Prostate gland (tissue), 2 donors: Measurements from ENCODE around the gene FIBP. TPM values are rescaled to one million over a fixed set of nuclear protein-coding genes. Genes with fewer than 3 reads are reported as not detected.

Source experiments
- DNase-seq: peaks from one replicate; pipeline ENCODE4 v3.0.0-alpha.2; 2019; ENCODE audit warnings: low spot score
- H3K27ac ChIP-seq, 2 donors: fragments of 200-600 bp; sonication (generic); 2 replicates each; pipeline ENCODE4 v1.5.1; 2017 to 2019
- H3K27me3 ChIP-seq: fragments of 200-600 bp; sonication (generic); replicated peaks from 2 replicates; pipeline ENCODE4 v1.5.1; 2019; ENCODE audit not compliant: insufficient read depth
- H3K36me3 ChIP-seq, 2 donors: fragments of 200-600 bp; sonication (generic); 1 replicate in 1 of 2; 2 replicates in 1 of 2; pipeline versions ENCODE4 v1.5.1 to v1.8.1; 2017 to 2019
- H3K4me1 ChIP-seq: fragments of 200-600 bp; sonication (generic); replicated peaks from 2 replicates; pipeline ENCODE4 v1.5.1; 2019
- H3K4me3 ChIP-seq, 2 donors: fragments of 200-600 bp; sonication (generic); 2 replicates each; pipeline ENCODE4 v1.5.1; 2017 to 2019
- H3K9me3 ChIP-seq: fragments of 200-600 bp; sonication (generic); 2 replicates; pipeline ENCODE4 v1.5.1; 2017
- CTCF ChIP-seq, 4 experiments: fragments of 200-600 bp in 2 of 4; fragments of 450-650 bp in 2 of 4; sonication (generic) in 2 of 4; IDR thresholded peaks; 1 replicate in 3 of 4; 2 replicates in 1 of 4; pipeline ENCODE4 v1.5.1; 2016 to 2019; ENCODE audit warnings: antibody characterized with exemption in 4 of 4, mild to moderate bottlenecking in 2 of 4, moderate library complexity in 2 of 4
- POLR2A ChIP-seq: fragments of 450-650 bp; IDR thresholded peaks from one replicate; pipeline ENCODE4 v1.6.1; 2016; ENCODE audit warnings: antibody characterized with exemption, mild to moderate bottlenecking
- POLR2AphosphoS5 ChIP-seq: sonication (generic); formaldehyde crosslinking; IDR thresholded peaks from one replicate; pipeline ENCODE4 v1.6.1; 2017; ENCODE audit warnings: antibody characterized with exemption
- WGBS: methylation state at CpG from one replicate; pipeline ENCODE4 v1.1.5; 2018; 5-methylcytosine and 5-hydroxymethylcytosine counted together
- intact Hi-C: fragments of 100-400 bp; cut with DNase I; formaldehyde crosslinking; loops from one replicate; pipeline ENCODE4 v1.14.2; 2022
- total RNA-seq, 2 donors: library from RNA; depleted of rRNA; stranded (reverse); fragments of >200 nt; gene quantifications; one replicate each; pipeline ENCODE4 v1.1.0, GENCODE V29; 2016

The FIBP gene
- total RNA-seq, 2 donors from 2014 or later = 87.7 to 151 TPM

GRCh38 chr11:65883058-65883761 lies 5.1 kb downstream of the FIBP start:
- no peak for DNase-seq
- no peak overlapping the region for H3K4me3 ChIP-seq
- H3K9me3 ChIP-seq = no peaks in the 10 kb centered on the region
- no peak overlapping the region for H3K27ac ChIP-seq
- peaks cover 7% of the 10 kb centered on the region for H3K4me1 ChIP-seq
- no peaks in the 10 kb centered on the region for H3K36me3 ChIP-seq
- no peaks in the 10 kb centered on the region for H3K27me3 ChIP-seq
- TF ChIP-seq POLR2A = no peak
- no peak for TF ChIP-seq POLR2AphosphoS5
- no peak for TF ChIP-seq CTCF (IDR thresholded peaks at IDR 0.05)
- intact Hi-C loops = no loop called here
- WGBS = 91% methylated on average over 13 of the region's 13 CpGs

- no peak for TF ChIP-seq POLR2A
- TF ChIP-seq CTCF (IDR thresholded peaks at IDR 0.05) = no peak
- TF ChIP-seq POLR2AphosphoS5 = no peak
- Histone ChIP-seq H3K36me3 (no peaks in the 10 kb centered on the region), H3K27me3 (no peaks in the 10 kb centered on the region), H3K9me3 (no peaks in the 10 kb centered on the region), H3K4me1 (peaks cover 2% of the 10 kb centered on the region), H3K4me3 (no peak overlapping the region), H3K27ac (no peak overlapping the region)
- intact Hi-C loops = no loop called here
- 85% methylated on average over 30 of the region's 30 CpGs for whole genome bisulfite sequencing
- DNase-seq = no peak
These were observed 5.9 kb downstream of the FIBP start for GRCh38 chr11:65882120-65883057.

GRCh38 chr11:65880844-65881421 lies 7.3 kb downstream of the FIBP start:
- Histone ChIP-seq H3K9me3 (no peaks in the 10 kb centered on the region), H3K4me1 (no peaks in the 10 kb centered on the region), H3K4me3 (no peak overlapping the region), H3K27ac (no peak overlapping the region), H3K27me3 (no peaks in the 10 kb centered on the region), H3K36me3 (no peaks in the 10 kb centered on the region)
- TF ChIP-seq CTCF (IDR thresholded peaks at IDR 0.05) (no peak), POLR2A (no peak), POLR2AphosphoS5 (no peak)
- intact Hi-C loops = no loop called here
- no peak for DNase-seq
- WGBS = 59% methylated on average over 7 of the region's 7 CpGs

- no peak for DNase-seq
- intact Hi-C loops = no loop called here
These were observed 8.2 kb downstream of the FIBP start for GRCh38 chr11:65880027-65880426.

More at GRCh38 chr11:65880027-65880426, 8.2 kb downstream of the FIBP start:
- no peaks in the 10 kb centered on the region for H3K9me3 ChIP-seq
- no peak overlapping the region for H3K4me3 ChIP-seq
- no peaks in the 10 kb centered on the region for H3K36me3 ChIP-seq
- H3K27ac ChIP-seq = no peak overlapping the region
- WGBS = 70% methylated on average over 7 of the region's 7 CpGs
- H3K4me1 ChIP-seq = no peaks in the 10 kb centered on the region
- H3K27me3 ChIP-seq = no peaks in the 10 kb centered on the region
- TF ChIP-seq POLR2A = no peak
- TF ChIP-seq CTCF (IDR thresholded peaks at IDR 0.05) = no peak
- no peak for TF ChIP-seq POLR2AphosphoS5
